Kidney (tissue), 14 donors: Measurements from ENCODE around the gene ARFGEF3. TPM values are rescaled to one million over a fixed set of nuclear protein-coding genes. Genes with fewer than 3 reads are reported as not detected.

ENCODE experiments used
- DNase-seq, 5 donors: peaks; one replicate each; pipeline ENCODE4 v3.0.0-alpha.2; 2013 to 2020
- FAIRE-seq: peaks from 2 replicates; lab custom pipeline; 2012; peaks lifted over from hg19 to GRCh38; lab: Jason Lieb, UNC
- H3K27ac ChIP-seq, 2 donors: one replicate each; pipeline ENCODE4 v1.7.0; 2013; ENCODE audit warnings: low read depth in 2 of 2, low read length in 2 of 2, inconsistent platforms in 1 of 2
- H3K27me3 ChIP-seq: one replicate; pipeline ENCODE4 v1.7.1; 2013; ENCODE audit warnings: low read length, inconsistent platforms; ENCODE audit not compliant: control insufficient read depth, insufficient read depth
- H3K36me3 ChIP-seq, 3 donors: one replicate each; pipeline versions ENCODE4 v1.7.0 to v1.7.1; 2013; ENCODE audit warnings: low read length in 3 of 3, control low read depth in 1 of 3, inconsistent platforms in 1 of 3; ENCODE audit not compliant: insufficient read depth in 3 of 3, control insufficient read depth in 2 of 3
- H3K4me1 ChIP-seq, 3 donors: one replicate each; pipeline versions ENCODE4 v1.7.0 to v1.7.1; 2013; ENCODE audit warnings: low read length in 3 of 3, inconsistent platforms in 1 of 3, low read depth in 1 of 3; ENCODE audit not compliant: control insufficient read depth in 2 of 3, insufficient read depth in 2 of 3
- H3K4me3 ChIP-seq, 3 donors: one replicate each; pipeline versions ENCODE4 v1.7.0 to v1.8.1; 2013; ENCODE audit warnings: low read length in 3 of 3, control low read depth in 1 of 3, inconsistent platforms in 1 of 3
- H3K9ac ChIP-seq, 3 donors: one replicate each; pipeline versions ENCODE4 v1.7.0 to v1.7.1; 2013; ENCODE audit warnings: low read length in 3 of 3, control low read depth in 1 of 3, inconsistent platforms in 1 of 3
- H3K9me3 ChIP-seq, 3 donors: one replicate each; pipeline versions ENCODE4 v1.7.0 to v1.7.1; 2013; ENCODE audit warnings: low read length in 3 of 3, control low read depth in 1 of 3, inconsistent platforms in 1 of 3; ENCODE audit not compliant: control insufficient read depth in 2 of 3, insufficient read depth in 1 of 3
- intact Hi-C: fragments of 100-400 bp; cut with DNase I; formaldehyde crosslinking; loops from one replicate; pipeline ENCODE4 v1.11.1; 2022
- polyA plus RNA-seq: library from polyadenylated mRNA; stranded (reverse); fragments of 350-450 nt; fragmentation: Illumina TruSeq; extraction: RNeasy Lipid Tissue Mini Kit (QIAGEN cat#74804); gene quantifications from one replicate; pipeline ENCODE4 v1.2.3, GENCODE V29; 2014; ENCODE audit warnings: low read depth, low replicate concordance; ENCODE audit not compliant: insufficient read depth
- total RNA-seq: library from RNA; stranded (reverse); fragmentation: NEBNext Ultra II Directional; extraction: Animal tissue kit (Norgen Biotek cat#: 25700); gene quantifications from one replicate; pipeline ENCODE4 v1.2.1, GENCODE V29; 2021
- TF ChIP-seq, protein P1 (sequence below): IDR thresholded peaks from 3 replicates; pipeline ENCODE4 v1.5.1; 2012; ENCODE audit warnings: mild to moderate bottlenecking, moderate library complexity, borderline replicate concordance; ENCODE audit not compliant: insufficient read depth; ENCODE audit errors: extremely low read depth
- donor health status: control.
- donor health status: control.
- donor health status: control.
- donor health status: control.
- donor health status: control.
- donor health status: DM: yes; HTN: yes; CAD: no.
- donor health status: Normal renal cell carcinoma (clear cell type).

ARFGEF3 gene
- total and polyA plus RNA-seq, 2 donors from 2014 or later, result 1.2 to 7.8 TPM

DNA sequence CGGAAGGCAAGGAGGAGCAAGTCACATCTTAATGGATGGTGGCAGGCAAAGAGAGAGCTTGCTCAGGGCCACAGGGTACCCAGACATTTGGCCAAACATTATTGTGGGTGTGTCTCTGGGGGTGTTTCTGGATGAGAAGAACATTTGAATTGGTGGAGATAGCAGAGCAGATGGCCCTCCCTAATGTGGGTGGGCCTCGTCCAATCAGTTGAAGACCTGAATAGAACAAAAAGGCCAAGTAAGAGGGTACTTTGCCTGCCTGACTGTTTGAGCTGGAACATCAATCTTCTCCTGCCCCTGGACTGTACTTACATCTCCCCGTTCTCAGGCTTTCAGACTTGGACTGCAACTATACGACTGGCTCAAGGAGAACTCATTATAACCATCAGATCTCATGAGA, 160.2 kb downstream of the ARFGEF3 start:
- no peak for DNase-seq
- TF ChIP-seq, protein P1, sequence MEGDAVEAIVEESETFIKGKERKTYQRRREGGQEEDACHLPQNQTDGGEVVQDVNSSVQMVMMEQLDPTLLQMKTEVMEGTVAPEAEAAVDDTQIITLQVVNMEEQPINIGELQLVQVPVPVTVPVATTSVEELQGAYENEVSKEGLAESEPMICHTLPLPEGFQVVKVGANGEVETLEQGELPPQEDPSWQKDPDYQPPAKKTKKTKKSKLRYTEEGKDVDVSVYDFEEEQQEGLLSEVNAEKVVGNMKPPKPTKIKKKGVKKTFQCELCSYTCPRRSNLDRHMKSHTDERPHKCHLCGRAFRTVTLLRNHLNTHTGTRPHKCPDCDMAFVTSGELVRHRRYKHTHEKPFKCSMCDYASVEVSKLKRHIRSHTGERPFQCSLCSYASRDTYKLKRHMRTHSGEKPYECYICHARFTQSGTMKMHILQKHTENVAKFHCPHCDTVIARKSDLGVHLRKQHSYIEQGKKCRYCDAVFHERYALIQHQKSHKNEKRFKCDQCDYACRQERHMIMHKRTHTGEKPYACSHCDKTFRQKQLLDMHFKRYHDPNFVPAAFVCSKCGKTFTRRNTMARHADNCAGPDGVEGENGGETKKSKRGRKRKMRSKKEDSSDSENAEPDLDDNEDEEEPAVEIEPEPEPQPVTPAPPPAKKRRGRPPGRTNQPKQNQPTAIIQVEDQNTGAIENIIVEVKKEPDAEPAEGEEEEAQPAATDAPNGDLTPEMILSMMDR, result no peak
- H3K4me1 ChIP-seq, result no peaks in the 10 kb centered on the region
- no peak overlapping the region for H3K27ac ChIP-seq
- no peaks in the 10 kb centered on the region for H3K36me3 ChIP-seq
- H3K4me3 ChIP-seq, result no peak overlapping the region
- H3K9me3 ChIP-seq, result no peaks in the 10 kb centered on the region
- no peak for FAIRE-seq
- intact Hi-C loops, result no loop called here
- H3K27me3 ChIP-seq, result no peaks in the 10 kb centered on the region
- no peak overlapping the region for H3K9ac ChIP-seq

DNA sequence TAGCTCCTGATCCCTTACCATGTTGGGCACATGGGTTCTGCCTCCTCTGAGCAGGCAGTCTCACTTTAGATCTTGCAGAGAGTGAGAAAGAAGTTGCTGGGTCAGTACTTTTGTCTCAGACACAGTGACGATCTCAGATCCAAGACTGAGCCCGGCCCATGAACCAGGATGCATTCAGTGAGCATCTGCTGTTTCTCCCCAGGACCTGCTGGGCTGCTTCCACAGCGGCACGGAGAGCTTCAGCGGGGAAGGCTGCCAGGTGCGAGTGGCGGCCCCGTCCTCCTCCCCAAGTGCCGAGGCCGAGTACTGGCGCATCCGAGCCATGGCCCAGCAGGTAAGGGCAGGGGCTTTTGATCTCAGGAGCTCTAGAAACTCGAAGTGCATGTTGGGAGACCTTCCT, 162.1 kb downstream of the ARFGEF3 start:
- Histone ChIP-seq H3K27me3 (no peaks in the 10 kb centered on the region), H3K9ac (no peak overlapping the region), H3K4me3 (no peak overlapping the region), H3K27ac (no peak overlapping the region), H3K36me3 (no peaks in the 10 kb centered on the region), H3K4me1 (no peaks in the 10 kb centered on the region), H3K9me3 (no peaks in the 10 kb centered on the region)
- TF ChIP-seq, protein P1, result no peak
- no peak for FAIRE-seq
- intact Hi-C loops, result no loop called here
- no peak for DNase-seq

DNA sequence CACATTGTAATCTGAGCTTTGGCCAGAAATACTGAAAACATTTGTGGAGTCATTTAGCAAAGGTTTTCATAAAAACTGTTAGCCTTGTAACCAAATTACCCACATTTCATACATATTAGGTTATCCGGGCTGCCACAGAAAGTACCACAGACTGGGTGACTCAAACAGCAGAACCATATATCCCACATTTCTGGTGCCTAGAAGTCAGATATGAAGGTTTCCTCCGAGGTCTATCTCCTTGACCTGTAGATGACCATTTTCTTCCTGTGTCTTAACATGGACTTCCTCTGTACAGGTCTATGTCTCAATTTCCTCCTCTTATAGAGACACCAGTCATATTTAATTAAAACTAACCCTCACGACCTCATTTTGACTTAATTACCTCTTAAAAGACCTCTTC, 166.5 kb downstream of the ARFGEF3 start:
- H3K27ac ChIP-seq, result no peak overlapping the region
- H3K36me3 ChIP-seq, result no peaks in the 10 kb centered on the region
- no peaks in the 10 kb centered on the region for H3K27me3 ChIP-seq
- H3K4me1 ChIP-seq, result no peaks in the 10 kb centered on the region
- intact Hi-C loops, result no loop called here
- FAIRE-seq, result no peak
- DNase-seq, result no peak
- no peak overlapping the region for H3K9ac ChIP-seq
- no peaks in the 10 kb centered on the region for H3K9me3 ChIP-seq
- H3K4me3 ChIP-seq, result no peak overlapping the region
- TF ChIP-seq, protein P1, result no peak

DNA sequence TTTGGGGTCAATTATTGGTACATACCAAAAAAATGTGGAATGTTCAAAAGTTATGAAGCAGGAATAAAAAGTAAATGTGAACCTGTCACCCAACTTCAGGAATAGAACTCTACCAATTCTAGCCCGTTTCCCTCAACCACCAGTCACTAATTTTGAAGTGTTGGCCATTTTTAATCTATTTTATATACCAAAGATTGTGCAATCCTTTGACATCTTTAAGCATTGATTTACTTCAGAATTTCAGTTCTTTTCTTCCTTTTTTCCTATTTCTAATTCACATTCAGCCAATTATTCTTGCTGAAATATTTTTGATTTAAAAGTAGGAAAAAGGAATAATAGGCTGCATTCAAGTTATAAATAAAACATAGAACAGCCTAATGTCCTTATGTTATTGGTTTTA, 169.0 kb downstream of the ARFGEF3 start:
- intact Hi-C loops, result no loop called here
- DNase-seq (no peak), FAIRE-seq (no peak)
- H3K36me3 ChIP-seq, result no peaks in the 10 kb centered on the region
- no peak overlapping the region for H3K4me3 ChIP-seq
- no peak overlapping the region for H3K9ac ChIP-seq
- no peak overlapping the region for H3K27ac ChIP-seq
- no peaks in the 10 kb centered on the region for H3K4me1 ChIP-seq
- no peaks in the 10 kb centered on the region for H3K9me3 ChIP-seq
- H3K27me3 ChIP-seq, result no peaks in the 10 kb centered on the region
- TF ChIP-seq, protein P1, result no peak
